ENCODE data around the gene ICAM4.

Gene ICAM4

DNA sequence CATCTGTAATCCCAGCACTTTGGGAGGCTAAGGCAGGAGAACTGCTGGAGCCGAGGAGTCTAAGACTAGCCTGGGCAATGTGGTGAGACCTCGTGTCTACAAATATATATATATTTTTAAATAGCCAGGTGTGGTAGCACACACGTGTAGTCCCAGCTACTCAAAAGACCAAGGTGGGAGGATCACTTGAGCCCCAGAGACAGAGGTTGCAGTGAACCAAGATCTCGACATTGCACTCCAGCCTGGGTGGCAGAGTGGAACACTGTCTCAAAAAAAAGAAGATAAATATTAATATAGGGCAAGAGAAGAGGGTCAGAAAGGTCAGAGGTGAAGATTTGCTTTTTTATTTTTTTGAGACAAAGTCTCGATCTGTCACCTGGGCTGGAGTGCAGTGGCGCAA is 40.2 kb upstream of the ICAM4 start:
- TF ChIP-seq, protein P1, sequence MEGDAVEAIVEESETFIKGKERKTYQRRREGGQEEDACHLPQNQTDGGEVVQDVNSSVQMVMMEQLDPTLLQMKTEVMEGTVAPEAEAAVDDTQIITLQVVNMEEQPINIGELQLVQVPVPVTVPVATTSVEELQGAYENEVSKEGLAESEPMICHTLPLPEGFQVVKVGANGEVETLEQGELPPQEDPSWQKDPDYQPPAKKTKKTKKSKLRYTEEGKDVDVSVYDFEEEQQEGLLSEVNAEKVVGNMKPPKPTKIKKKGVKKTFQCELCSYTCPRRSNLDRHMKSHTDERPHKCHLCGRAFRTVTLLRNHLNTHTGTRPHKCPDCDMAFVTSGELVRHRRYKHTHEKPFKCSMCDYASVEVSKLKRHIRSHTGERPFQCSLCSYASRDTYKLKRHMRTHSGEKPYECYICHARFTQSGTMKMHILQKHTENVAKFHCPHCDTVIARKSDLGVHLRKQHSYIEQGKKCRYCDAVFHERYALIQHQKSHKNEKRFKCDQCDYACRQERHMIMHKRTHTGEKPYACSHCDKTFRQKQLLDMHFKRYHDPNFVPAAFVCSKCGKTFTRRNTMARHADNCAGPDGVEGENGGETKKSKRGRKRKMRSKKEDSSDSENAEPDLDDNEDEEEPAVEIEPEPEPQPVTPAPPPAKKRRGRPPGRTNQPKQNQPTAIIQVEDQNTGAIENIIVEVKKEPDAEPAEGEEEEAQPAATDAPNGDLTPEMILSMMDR (IDR thresholded peaks at IDR 0.05; ENCODE audit: low read depth, low read length), result no peak
- DNase-seq (ENCODE audit: low read depth, low spot score), result no peak
- H3K4me3 ChIP-seq (ENCODE audit: low read depth, low read length), result no peak overlapping the region
- in situ Hi-C loops (cut with HindIII; ENCODE audit: low sequenced_read_pairs), result no loop called here

DNA sequence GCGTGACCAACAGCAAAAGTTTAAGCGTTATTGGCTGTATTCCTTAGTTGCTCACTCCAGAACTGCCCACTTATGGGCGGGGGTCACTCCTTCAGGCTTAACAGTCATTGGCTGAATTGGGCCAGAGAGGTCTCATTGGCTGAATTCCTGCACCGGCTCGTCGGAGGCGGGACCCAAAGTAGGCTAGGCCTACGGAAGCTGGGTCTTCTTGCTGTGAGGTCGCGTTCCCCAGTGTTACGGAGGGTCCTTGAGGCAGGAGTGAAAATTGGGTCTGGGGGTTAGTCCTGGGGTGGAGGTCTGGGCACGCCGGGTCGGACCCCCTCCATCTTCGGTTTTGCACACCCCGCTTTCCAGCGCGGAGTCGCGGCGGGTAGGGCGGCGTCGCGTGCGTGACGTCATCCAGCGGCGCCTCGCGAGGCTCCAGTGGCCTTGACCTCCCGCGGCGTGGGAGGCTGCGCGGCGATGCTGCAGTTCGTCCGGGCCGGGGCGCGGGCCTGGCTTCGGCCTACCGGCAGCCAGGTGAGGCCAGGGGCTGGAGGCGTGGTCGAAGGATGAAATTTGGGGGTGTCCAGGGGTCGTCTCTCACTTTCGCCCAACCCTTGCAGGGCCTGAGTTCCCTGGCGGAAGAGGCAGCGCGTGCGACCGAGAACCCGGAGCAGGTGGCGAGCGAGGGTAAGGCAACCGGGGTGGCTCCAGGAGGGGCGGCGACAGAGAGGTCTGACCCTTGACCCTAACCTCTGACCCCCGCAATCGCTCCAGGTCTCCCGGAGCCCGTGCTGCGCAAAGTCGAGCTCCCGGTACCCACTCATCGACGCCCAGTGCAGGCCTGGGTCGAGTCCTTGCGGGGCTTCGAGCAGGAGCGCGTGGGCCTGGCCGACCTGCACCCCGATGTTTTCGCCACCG is 34.7 kb upstream of the ICAM4 start, which contains the start of gene MRPL4:
TSS of gene MRPL4 (plus strand) at position 423 of the 903 bp plus-strand sequence. CDS start at position 463, 40 bp downstream.
- peak; percentile 99 for DNase-seq (ENCODE audit: low read depth, low spot score)
- TF ChIP-seq, protein P1 (IDR thresholded peaks at IDR 0.05; ENCODE audit: low read depth, low read length), result no peak

DNA sequence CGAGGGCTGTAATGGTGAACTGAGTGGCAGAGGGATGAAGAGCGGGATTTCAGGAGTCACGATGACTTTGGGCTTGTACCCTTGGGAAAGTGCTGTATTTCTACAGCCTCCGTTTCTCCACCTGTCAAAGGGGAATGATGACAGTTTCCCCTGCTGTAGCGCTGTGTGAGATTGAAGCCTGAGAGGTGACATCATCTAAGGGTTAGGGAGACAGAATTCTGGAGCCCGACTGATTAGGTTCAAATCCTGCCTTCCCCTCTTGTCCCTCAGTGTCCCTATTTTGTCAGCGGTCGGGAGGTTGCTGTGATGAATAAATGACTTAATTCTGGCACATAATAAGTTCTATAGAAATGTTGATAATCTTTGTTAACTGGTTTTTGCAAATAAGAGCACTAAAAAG is 34.0 kb upstream of the ICAM4 start:
- in situ Hi-C loops (cut with HindIII; ENCODE audit: low sequenced_read_pairs), result no loop called here
- no peak for DNase-seq (ENCODE audit: low read depth, low spot score)

More for the DNA sequence above, 34.7 kb upstream of the ICAM4 start, which contains the start of gene MRPL4:
- in situ Hi-C loops (cut with HindIII; ENCODE audit: low sequenced_read_pairs), result no loop called here
- H3K4me3 ChIP-seq (ENCODE audit: low read depth, low read length), result peak within 1 kb of the TSS; percentile 96

DNA sequence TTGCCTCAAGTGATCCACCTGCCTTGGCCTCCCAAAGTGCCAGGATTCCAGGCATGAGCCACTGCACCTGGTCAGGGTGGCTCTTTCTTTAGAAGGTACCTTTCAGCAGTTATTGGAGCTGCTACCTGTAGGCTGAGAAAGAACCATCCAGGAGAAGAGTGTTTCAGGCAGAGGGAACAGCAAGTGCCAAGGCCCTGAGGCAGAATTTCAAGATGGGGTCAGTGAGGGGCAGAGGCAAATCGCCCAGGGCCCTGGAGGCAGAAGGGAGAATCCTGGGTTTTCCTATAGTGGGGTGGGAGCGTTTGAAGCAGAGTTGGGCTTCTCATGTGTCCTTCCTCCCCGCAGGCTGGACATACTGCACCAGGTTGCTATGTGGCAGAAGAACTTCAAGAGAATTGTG is 32.5 kb upstream of the ICAM4 start:
- no peak overlapping the region for H3K4me3 ChIP-seq (ENCODE audit: low read depth, low read length)
- DNase-seq (ENCODE audit: low read depth, low spot score), result no peak
- in situ Hi-C loops (cut with HindIII; ENCODE audit: low sequenced_read_pairs), result no loop called here

More for the DNA sequence above, 34.0 kb upstream of the ICAM4 start:
- TF ChIP-seq, protein P1 (IDR thresholded peaks at IDR 0.05; ENCODE audit: low read depth, low read length), result no peak
- peak overlapping the region; percentile 96 for H3K4me3 ChIP-seq (ENCODE audit: low read depth, low read length)

DNA sequence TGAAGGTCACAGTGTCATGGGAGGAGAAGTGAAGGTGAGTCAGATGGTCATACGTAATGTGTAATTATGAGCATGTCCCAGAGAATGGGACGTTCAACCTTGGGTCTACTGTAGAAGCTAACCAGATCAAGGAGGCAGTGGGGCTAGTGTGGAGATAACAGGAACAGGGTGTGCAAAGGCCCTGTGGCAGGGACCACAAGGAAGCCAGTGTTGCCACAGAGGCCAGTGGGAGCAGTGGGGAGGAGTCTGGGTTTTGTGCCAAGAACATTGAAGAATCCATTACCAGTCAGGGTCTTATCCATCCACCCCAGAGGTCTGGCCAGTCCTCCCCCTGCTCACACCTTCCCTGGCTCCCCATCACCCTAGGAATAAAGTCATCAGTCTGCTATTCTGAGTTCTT is 31.4 kb upstream of the ICAM4 start:
- no peak overlapping the region for H3K4me3 ChIP-seq (ENCODE audit: low read depth, low read length)
- in situ Hi-C loops (cut with HindIII; ENCODE audit: low sequenced_read_pairs), result no loop called here
- TF ChIP-seq, protein P1 (IDR thresholded peaks at IDR 0.05; ENCODE audit: low read depth, low read length), result no peak
- no peak for DNase-seq (ENCODE audit: low read depth, low spot score)

More for the DNA sequence above, 32.5 kb upstream of the ICAM4 start:
- TF ChIP-seq, protein P1 (IDR thresholded peaks at IDR 0.05; ENCODE audit: low read depth, low read length), result no peak

DNA sequence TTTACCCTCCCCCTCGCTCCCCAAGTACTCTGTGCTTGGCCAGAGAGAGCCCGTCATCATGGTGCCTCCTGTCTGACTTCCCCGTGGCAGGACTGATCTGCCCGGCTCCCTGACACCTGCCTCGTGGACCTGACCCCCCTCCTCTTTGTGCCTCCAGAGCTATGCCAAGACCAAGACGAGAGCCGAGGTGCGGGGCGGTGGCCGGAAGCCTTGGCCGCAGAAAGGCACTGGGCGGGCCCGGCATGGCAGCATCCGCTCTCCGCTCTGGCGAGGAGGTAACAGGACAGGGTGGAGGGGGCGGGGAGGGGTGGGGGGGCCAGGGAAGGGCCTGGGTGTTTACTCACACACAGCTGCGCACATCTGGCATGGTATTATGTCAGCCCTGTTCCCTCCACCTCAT is 30.2 kb upstream of the ICAM4 start:
- in situ Hi-C loops (cut with HindIII; ENCODE audit: low sequenced_read_pairs), result no loop called here
- TF ChIP-seq, protein P1 (IDR thresholded peaks at IDR 0.05; ENCODE audit: low read depth, low read length), result no peak
- no peak overlapping the region for H3K4me3 ChIP-seq (ENCODE audit: low read depth, low read length)
- no peak for DNase-seq (ENCODE audit: low read depth, low spot score)

Data from astrocyte of the spinal cord (primary cell).